Testis (tissue), 3 donors: ENCODE data around the gene SLC16A12. TPM values are rescaled to one million over a fixed set of nuclear protein-coding genes. Genes with fewer than 3 reads are reported as not detected.
"Not testable (repeated sequence)": the region's sequence is repeated elsewhere in the genome, so short reads cannot be mapped to it uniquely, and the experiment has no call there.

Experiments used
- DNase-seq: peaks from one replicate; pipeline ENCODE4 v3.0.0-alpha.2; 2019
- H3K27ac ChIP-seq, 2 donors: fragments of 200-600 bp; sonication (generic); one replicate each; pipeline ENCODE4 v1.5.1; 2019
- H3K27me3 ChIP-seq: fragments of 200-600 bp; sonication (generic); one replicate; pipeline ENCODE4 v1.5.1; 2019
- H3K36me3 ChIP-seq: fragments of 200-600 bp; sonication (generic); one replicate; pipeline ENCODE4 v1.5.1; 2017; ENCODE audit warnings: low read depth; ENCODE audit errors: missing control alignments
- H3K4me1 ChIP-seq: fragments of 200-600 bp; sonication (generic); one replicate; pipeline ENCODE4 v1.5.1; 2019
- H3K4me3 ChIP-seq, 2 donors: fragments of 200-600 bp; sonication (generic); one replicate each; pipeline ENCODE4 v1.5.1; 2017 to 2019
- H3K9me3 ChIP-seq: fragments of 200-600 bp; sonication (generic); one replicate; pipeline ENCODE4 v1.5.1; 2017
- POLR2A ChIP-seq: fragments of 450-650 bp; IDR thresholded peaks from one replicate; pipeline ENCODE4 v1.6.1; 2017; ENCODE audit warnings: antibody characterized with exemption, mild to moderate bottlenecking, moderate library complexity
- WGBS, 2 donors: methylation state at CpG; one replicate each; pipeline ENCODE4 v1.1.5; 2018; 5-methylcytosine and 5-hydroxymethylcytosine counted together
- intact Hi-C: fragments of 100-400 bp; cut with DNase I; formaldehyde crosslinking; loops from one replicate; pipeline ENCODE4 v1.15.1; 2023; ENCODE audit warnings: low total_unique reads
- polyA plus RNA-seq: library from polyadenylated mRNA; stranded (reverse); fragments of 350-450 nt; fragmentation: Illumina TruSeq; extraction: RNeasy Lipid Tissue Mini Kit (QIAGEN cat#74804); gene quantifications from one replicate; pipeline ENCODE4 v1.2.3, GENCODE V29; 2014; ENCODE audit warnings: low read depth, low replicate concordance; ENCODE audit not compliant: insufficient read depth
- total RNA-seq, 2 donors: library from RNA; depleted of rRNA; stranded (reverse); fragments of >200 nt; gene quantifications; one replicate each; pipeline ENCODE4 v1.2.3, GENCODE V29; 2016
- TF ChIP-seq, protein P1 (sequence below), 3 experiments: fragments of 450-650 bp in 2 of 3; fragments of 200-600 bp in 1 of 3; sonication (generic) in 1 of 3; IDR thresholded peaks; one replicate each; pipeline ENCODE4 v1.5.1; 2016 to 2019; ENCODE audit warnings: antibody characterized with exemption in 3 of 3, mild to moderate bottlenecking in 2 of 3, moderate library complexity in 1 of 3

Gene SLC16A12
- total and polyA plus RNA-seq, 3 donors from 2014 or later: 1.9 to 6.0 (median 2.8) TPM

DNA sequence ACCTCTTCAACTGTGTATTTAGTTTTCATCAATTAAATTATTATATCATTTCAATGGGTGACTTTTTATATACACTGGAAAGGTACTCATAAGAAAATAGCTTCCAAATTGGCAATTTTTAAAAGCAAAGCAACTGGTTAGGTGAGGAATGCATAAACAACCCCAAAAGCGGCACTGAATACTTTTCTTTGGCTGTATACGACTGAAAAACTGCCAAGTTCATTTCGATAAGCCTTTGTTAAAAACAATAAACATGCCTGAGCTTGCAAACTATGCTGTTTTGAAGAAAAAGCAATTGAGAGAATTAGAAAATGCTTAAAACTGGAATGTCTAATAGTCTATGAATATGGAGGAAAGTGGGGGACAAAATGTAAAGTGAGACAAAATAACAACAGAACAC lies 2.9 kb downstream of the SLC16A12 start:
- no peak for DNase-seq
- no peak overlapping the region for H3K27ac ChIP-seq
- H3K4me1 ChIP-seq: peaks cover 3% of the 10 kb centered on the region
- H3K36me3 ChIP-seq: no peaks in the 10 kb centered on the region
- H3K4me3 ChIP-seq: no peak overlapping the region
- no peak for TF ChIP-seq POLR2A
- TF ChIP-seq, protein P1, sequence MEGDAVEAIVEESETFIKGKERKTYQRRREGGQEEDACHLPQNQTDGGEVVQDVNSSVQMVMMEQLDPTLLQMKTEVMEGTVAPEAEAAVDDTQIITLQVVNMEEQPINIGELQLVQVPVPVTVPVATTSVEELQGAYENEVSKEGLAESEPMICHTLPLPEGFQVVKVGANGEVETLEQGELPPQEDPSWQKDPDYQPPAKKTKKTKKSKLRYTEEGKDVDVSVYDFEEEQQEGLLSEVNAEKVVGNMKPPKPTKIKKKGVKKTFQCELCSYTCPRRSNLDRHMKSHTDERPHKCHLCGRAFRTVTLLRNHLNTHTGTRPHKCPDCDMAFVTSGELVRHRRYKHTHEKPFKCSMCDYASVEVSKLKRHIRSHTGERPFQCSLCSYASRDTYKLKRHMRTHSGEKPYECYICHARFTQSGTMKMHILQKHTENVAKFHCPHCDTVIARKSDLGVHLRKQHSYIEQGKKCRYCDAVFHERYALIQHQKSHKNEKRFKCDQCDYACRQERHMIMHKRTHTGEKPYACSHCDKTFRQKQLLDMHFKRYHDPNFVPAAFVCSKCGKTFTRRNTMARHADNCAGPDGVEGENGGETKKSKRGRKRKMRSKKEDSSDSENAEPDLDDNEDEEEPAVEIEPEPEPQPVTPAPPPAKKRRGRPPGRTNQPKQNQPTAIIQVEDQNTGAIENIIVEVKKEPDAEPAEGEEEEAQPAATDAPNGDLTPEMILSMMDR (IDR thresholded peaks at IDR 0.05): no peak
- no peaks in the 10 kb centered on the region for H3K9me3 ChIP-seq
- intact Hi-C loops: loop anchor here (10.0 kb wide), 1 partner anchor 58 kb away; no protein-coding TSS in a partner anchor
- no peaks in the 10 kb centered on the region for H3K27me3 ChIP-seq
- WGBS, 2 donors: 63 to 75% methylated on average over 3 of the region's 3 CpGs

DNA sequence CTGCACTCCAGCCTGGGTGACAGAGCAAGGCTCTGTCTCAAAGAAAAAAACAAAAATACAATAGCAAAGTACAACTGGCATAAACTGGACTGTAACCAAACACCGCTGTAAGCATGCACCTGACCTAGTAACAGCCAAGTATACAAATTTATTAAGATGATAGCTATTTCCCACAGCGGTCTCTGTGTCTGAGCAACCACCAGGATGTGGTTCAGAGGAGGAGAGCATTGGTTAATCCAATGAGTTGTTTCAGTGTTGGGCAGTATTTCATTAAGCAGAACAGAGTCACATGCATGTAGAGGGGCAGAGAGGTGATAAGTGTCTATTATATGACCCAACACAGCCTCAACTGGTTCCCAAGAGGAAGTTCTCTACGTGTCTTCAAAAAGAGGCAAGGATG lies 4.0 kb downstream of the SLC16A12 start:
- Histone ChIP-seq H3K27me3 (no peaks in the 10 kb centered on the region), H3K4me1 (peaks cover 3% of the 10 kb centered on the region), H3K36me3 (no peaks in the 10 kb centered on the region), H3K9me3 (no peaks in the 10 kb centered on the region), H3K4me3 (no peak overlapping the region), H3K27ac (no peak overlapping the region)
- TF ChIP-seq POLR2A: no peak
- TF ChIP-seq, protein P1 (IDR thresholded peaks at IDR 0.05): no peak
- no peak for DNase-seq
- intact Hi-C loops: loop anchor here (10.0 kb wide), 1 partner anchor 57 kb away; no protein-coding TSS in a partner anchor
- WGBS, 2 donors: 62 to 91% methylated on average over 3 of the region's 3 CpGs

DNA sequence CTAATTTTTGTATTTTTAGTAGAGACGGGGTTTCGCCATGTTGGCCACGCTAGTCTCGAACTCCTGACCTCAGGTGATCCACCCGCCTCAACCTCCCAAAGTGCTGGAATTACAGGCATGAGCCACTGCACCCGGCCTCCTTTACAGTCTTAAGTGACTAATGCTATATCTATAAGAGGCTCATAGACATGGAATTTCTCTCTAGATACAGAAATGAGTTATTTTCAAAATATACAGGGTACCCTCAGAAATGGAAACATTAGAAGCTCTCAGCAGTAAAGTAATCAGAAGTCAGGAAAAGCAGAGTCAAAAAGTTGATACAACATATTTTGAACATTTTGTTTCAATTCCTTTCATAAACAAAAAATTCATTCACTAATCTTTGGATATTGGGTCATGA lies 5.7 kb downstream of the SLC16A12 start:
- H3K4me3 ChIP-seq, H3K4me1 ChIP-seq, H3K36me3 ChIP-seq, H3K27me3 ChIP-seq, H3K9me3 ChIP-seq, H3K27ac ChIP-seq, DNase-seq: not testable (repeated sequence)
- WGBS, 2 donors: 85 to 95% methylated on average over 6 of the region's 6 CpGs
- intact Hi-C loops: loop anchor here (10.0 kb wide), 1 partner anchor 55 kb away; no protein-coding TSS in a partner anchor

DNA sequence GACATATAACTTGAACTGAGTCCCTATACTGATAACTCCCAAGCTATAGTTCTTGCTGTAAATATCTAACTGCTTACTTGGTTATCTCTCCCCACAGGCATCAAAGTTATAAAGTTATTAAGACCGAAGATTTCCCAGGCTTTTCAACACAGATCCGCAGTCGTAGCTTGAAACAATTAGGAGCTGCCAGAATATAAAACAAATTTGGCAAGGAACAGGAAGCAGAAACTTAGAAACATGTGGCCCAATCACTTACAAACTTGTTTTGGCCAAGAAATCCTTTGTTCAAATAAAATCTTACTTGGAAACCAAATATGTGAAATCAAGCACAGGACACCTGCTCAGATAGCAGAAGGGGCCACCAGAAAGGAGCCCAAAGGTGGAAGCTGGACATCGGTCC lies 9.0 kb downstream of the SLC16A12 start:
- WGBS, 2 donors: 48 to 51% methylated on average over 4 of the region's 4 CpGs
- intact Hi-C loops: no loop called here
- H3K9me3 ChIP-seq: no peaks in the 10 kb centered on the region
- H3K4me3 ChIP-seq: no peak overlapping the region
- DNase-seq: no peak
- H3K36me3 ChIP-seq: no peaks in the 10 kb centered on the region
- H3K4me1 ChIP-seq: peaks cover under 1% of the 10 kb centered on the region
- no peak for TF ChIP-seq POLR2A
- TF ChIP-seq, protein P1 (IDR thresholded peaks at IDR 0.05): no peak
- no peaks in the 10 kb centered on the region for H3K27me3 ChIP-seq
- H3K27ac ChIP-seq: no peak overlapping the region

DNA sequence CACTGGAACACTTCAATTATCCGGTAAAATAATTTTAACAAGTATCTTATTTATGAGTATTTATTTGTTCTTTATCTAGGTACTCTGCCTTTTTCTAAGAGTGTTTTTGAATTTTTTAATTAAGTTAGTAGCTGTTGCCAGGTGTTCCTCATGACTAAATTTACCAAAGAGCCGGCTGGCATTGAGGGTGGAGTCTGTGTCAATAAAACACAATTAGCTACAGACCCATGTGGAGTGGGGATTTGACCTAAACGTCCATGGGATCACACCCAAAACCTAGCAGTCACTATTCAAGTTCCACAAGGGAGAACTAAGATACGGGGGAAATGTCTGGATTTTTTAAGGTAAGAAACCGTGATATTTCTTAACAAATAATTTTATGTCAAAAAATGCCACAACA lies 9.8 kb downstream of the SLC16A12 start:
- TF ChIP-seq POLR2A: no peak
- TF ChIP-seq, protein P1 (IDR thresholded peaks at IDR 0.05): no peak

More for the DNA sequence above, 9.8 kb downstream of the SLC16A12 start:
- DNase-seq: no peak
- Histone ChIP-seq H3K4me3 (no peak overlapping the region), H3K27ac (no peak overlapping the region), H3K9me3 (no peaks in the 10 kb centered on the region), H3K36me3 (no peaks in the 10 kb centered on the region), H3K27me3 (no peaks in the 10 kb centered on the region), H3K4me1 (peaks cover 9% of the 10 kb centered on the region)
- intact Hi-C loops: no loop called here
- WGBS, 2 donors: 87 to 90% methylated on average over 5 of the region's 5 CpGs
